ENCODE measurements around the gene SYP. TPM values are rescaled to one million over a fixed set of nuclear protein-coding genes. Genes with fewer than 3 reads are reported as not detected.

SYP gene
- total RNA-seq, 4 donors from 2014 or later = 5.5 to 11.0 (median 6.7) TPM; not detected in 1

GRCh38 chrX:49204017-49204416, 4.0 kb upstream of the SYP start:
- H3K27me3 ChIP-seq = no peaks in the 10 kb centered on the region
- peaks cover 0 to 5% (median 2%) of the 10 kb centered on the region in 4 donors for H3K4me1 ChIP-seq
- H3K27ac ChIP-seq = no peak overlapping the region
- no peak overlapping the region for H3K4me3 ChIP-seq
- no peak for TF ChIP-seq POLR2A (IDR thresholded peaks at IDR 0.05)
- no peak for TF ChIP-seq CTCF (IDR thresholded peaks at IDR 0.05)
- no peaks in the 10 kb centered on the region for H3K9me3 ChIP-seq
- no peaks in the 10 kb centered on the region for H3K36me3 ChIP-seq
- no peak for DNase-seq

- H3K36me3 ChIP-seq = no peaks in the 10 kb centered on the region
- H3K4me3 ChIP-seq = no peak overlapping the region
- H3K9me3 ChIP-seq = no peaks in the 10 kb centered on the region
- H3K4me1 ChIP-seq = peaks cover 0 to 5% (median 2%) of the 10 kb centered on the region in 4 donors
- DNase-seq = no peak
- TF ChIP-seq POLR2A (IDR thresholded peaks at IDR 0.05) = no peak
- no peak for TF ChIP-seq CTCF (IDR thresholded peaks at IDR 0.05)
- H3K27me3 ChIP-seq = no peaks in the 10 kb centered on the region
- no peak overlapping the region for H3K27ac ChIP-seq
These were observed 3.5 kb upstream of the SYP start for GRCh38 chrX:49203536-49203935.

GRCh38 chrX:49202022-49202421, 2.0 kb upstream of the SYP start:
- TF ChIP-seq POLR2A (IDR thresholded peaks at IDR 0.05) = no peak
- no peak for TF ChIP-seq CTCF (IDR thresholded peaks at IDR 0.05)
- Histone ChIP-seq H3K4me3 (no peak overlapping the region), H3K27me3 (no peaks in the 10 kb centered on the region), H3K36me3 (no peaks in the 10 kb centered on the region), H3K9me3 (no peaks in the 10 kb centered on the region), H3K4me1 (peaks cover 0 to 5% (median 2%) of the 10 kb centered on the region in 4 donors), H3K27ac (no peak overlapping the region)
- DNase-seq = no peak

- no peak for DNase-seq
- Histone ChIP-seq H3K9me3 (no peaks in the 10 kb centered on the region), H3K4me3 (peak overlapping the region in 1 of 4 donors; percentile 45), H3K27me3 (no peaks in the 10 kb centered on the region), H3K27ac (no peak overlapping the region), H3K36me3 (no peaks in the 10 kb centered on the region), H3K4me1 (peaks cover 0 to 5% (median 2%) of the 10 kb centered on the region in 4 donors)
- TF ChIP-seq POLR2A (IDR thresholded peaks at IDR 0.05) (no peak), CTCF (IDR thresholded peaks at IDR 0.05) (no peak)
These were observed 738 bp downstream of the SYP start for GRCh38 chrX:49199315-49199595.

GRCh38 chrX:49198540-49199314, 1.3 kb downstream of the SYP start:
- H3K36me3 ChIP-seq = no peaks in the 10 kb centered on the region
- H3K4me3 ChIP-seq = no peak overlapping the region
- no peak for DNase-seq
- no peaks in the 10 kb centered on the region for H3K27me3 ChIP-seq
- H3K4me1 ChIP-seq = peaks cover 0 to 5% (median 2%) of the 10 kb centered on the region in 4 donors
- H3K27ac ChIP-seq = no peak overlapping the region
- no peaks in the 10 kb centered on the region for H3K9me3 ChIP-seq
- TF ChIP-seq CTCF (IDR thresholded peaks at IDR 0.05) (no peak), POLR2A (IDR thresholded peaks at IDR 0.05) (no peak)
